GM11168 (cell line): ENCODE data around the gene CNGA1.

Experiments used
- in situ Hi-C: fragments of 300-500 bp; cut with MboI; formaldehyde crosslinking; loops from one replicate; pipeline ENCODE4 v1.12.0; 2022; ENCODE audit warnings: low sequenced_read_pairs; ENCODE audit not compliant: unreplicated experiment

CNGA1 gene

GRCh38 chr4:48016141-48017107 is at the start of gene CNGA1, which contains the start of gene NIPAL1:
TSS of gene CNGA1 (minus strand) at chr4:48016681. CDS start at chr4:47952689, 63,992 bp downstream.
TSS of gene NIPAL1 (plus strand) at chr4:48016772. CDS start at chr4:48016840, 68 bp downstream.
- in situ Hi-C loops = no loop called here

DNA sequence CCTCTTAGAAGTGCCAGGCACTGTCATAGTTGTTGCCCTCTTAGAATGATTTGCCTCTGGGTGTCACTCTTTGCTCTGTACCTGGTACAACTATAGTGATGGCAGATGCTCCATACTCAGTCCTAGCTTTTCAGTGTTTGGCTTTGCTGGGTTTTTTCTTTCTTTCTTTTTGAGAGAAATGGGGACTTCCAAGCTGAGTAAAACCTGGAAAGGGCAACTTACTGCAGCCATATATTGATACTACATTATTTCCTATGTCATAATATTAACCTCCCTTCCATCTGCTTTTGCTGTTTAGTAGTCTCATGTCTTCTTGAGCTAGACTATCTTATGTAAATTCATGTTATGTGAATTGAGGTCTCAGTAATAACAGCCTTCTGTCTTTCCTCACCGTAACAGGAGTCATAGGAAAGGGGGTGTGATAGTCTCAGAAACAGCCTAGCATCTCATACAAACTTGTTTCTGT is 49.1 kb upstream of the CNGA1 start:
- in situ Hi-C loops = no loop called here

GRCh38 chr4:48064349-48064748 is 47.9 kb upstream of the CNGA1 start:
- in situ Hi-C loops = no loop called here

DNA sequence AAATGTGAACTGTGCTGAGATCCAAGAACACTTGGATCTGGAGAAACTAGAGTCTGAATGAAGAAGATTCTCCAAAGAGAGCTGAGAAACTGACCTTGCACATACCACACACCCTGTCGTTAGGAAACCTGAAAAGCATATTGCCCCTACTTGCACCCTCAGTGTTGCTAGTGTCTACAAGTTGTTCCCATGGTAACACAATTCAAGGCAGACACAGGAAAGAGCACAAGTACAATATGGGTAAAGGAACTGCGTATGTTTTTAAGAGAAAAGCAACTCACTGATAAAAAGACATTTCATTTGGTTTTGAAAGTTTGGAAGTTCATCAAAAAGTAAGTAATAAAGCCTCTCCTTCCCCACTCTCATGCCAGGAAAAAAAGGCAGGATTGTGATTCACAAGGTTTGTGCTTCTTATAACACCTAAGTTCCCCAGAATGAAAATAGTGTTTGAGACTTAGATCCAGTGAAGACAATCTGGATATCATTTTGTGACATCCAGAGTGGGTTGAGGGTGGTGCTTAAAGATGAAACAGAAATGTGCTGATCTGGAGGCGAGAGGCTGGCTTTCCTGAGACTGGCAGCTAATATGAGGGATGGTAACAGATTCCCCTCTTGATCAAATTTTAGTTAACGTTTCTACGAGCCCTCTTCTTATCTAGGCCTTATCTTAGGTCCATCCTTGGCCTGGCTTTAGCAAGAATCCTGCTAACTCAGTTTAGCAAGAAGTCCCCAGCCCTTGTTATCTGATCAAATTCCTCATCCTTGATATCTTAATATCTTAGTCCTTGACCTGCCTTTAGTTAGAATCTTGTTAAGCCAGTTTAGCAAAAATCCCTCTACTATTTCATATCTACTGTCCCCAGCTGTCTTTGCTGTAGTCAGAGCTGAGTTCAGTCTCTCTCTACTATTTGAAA is 42.4 kb upstream of the CNGA1 start:
- in situ Hi-C loops = no loop called here

DNA sequence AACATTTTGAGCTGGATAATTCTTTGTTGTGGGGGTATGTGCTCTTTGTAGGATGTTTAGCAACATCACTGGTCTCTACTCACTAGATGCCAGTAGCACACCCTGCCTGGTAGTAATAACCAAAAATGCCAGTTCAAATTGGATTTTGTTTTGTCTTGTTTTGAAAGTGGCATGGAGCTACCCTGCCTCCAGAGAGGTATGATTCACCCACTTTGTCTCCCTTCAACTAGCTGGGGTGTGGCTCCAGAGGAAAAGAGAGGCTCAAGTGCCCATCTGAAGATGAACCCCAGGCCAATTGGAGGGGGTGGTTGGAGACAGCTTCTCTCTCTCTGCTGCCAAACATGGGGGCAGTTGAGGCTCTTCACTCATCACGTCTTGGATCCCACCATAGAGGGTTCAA is 34.6 kb upstream of the CNGA1 start:
- in situ Hi-C loops = no loop called here

- in situ Hi-C loops = no loop called here
These were observed 33.0 kb upstream of the CNGA1 start for GRCh38 chr4:48049483-48049882.

GRCh38 chr4:48047896-48048295 is 31.4 kb upstream of the CNGA1 start:
- in situ Hi-C loops = no loop called here

DNA sequence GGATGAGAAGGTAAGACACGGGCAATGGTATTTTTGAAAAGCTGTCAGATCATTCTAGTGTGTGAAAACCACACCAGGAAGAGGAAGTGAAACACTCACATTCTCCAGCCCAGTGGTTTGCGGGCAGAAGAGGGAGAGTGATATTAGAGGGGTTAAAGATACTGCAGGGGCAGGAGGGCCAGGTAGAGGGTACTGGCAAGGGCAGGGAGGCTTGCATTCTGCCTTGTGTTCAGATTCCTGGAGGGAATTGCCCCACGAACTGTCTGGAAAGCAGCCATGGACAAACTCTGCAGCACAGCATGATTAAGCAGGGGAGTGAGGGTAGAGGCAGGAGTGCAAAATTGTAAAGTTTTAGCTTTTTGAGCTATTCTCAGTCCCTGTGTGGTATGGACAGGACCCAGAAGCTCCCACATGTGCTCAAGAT is 31.0 kb upstream of the CNGA1 start:
- in situ Hi-C loops = no loop called here

DNA sequence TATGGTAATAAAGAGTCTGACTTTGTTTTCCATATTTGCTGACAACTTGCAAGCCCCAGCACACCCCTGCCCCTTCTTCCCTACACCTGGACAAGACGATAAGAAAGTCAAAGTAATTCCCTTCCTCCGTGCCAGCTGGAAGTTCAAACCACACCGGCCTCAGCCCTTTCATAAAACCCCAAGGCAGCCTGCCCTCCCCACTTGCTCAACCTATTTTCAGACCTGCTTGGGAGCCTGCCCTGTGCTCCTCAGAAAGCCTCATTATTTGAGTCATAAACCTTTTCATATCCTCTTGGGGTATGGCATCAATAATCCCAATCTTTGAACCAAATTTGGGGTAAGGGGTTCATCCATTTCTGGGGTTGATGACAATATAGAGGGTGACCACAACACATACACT is 29.6 kb upstream of the CNGA1 start:
- in situ Hi-C loops = no loop called here

- in situ Hi-C loops = no loop called here
These were observed 27.8 kb upstream of the CNGA1 start for GRCh38 chr4:48044298-48044697.

- in situ Hi-C loops = no loop called here
These were observed 27.0 kb upstream of the CNGA1 start for GRCh38 chr4:48043504-48043903.

- in situ Hi-C loops = no loop called here
These were observed 26.5 kb upstream of the CNGA1 start for GRCh38 chr4:48042979-48043461.

DNA sequence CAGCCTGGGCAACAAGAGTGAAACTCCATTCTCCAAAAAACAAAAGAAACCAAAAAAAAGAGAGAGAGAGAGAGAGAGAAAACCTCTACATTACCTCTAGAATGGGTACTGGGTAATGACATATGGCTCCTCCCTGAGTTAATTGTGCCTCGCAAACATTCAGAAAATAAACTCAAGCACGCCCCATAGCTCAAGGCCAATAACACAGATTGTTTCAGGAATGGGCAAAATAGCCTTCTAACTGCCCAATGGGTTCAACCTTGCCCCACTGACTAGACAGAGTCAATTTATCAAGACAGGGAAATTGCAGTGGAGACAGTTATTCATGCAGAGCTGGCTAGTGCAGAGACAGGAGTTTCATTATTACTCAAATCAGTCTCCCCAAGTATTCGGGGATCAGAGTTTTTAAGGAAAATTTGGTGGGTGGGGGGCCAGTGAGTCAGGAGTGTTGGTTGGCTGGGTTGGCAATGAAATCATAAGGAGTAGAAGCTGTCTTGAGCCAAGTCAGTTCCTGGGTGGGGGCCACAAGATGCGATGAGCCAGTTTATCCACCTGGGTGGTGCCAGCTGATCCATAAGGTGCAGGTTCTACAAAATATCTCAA is 25.2 kb upstream of the CNGA1 start:
- in situ Hi-C loops = no loop called here

GRCh38 chr4:48039561-48039960 is 23.1 kb upstream of the CNGA1 start:
- in situ Hi-C loops = no loop called here

DNA sequence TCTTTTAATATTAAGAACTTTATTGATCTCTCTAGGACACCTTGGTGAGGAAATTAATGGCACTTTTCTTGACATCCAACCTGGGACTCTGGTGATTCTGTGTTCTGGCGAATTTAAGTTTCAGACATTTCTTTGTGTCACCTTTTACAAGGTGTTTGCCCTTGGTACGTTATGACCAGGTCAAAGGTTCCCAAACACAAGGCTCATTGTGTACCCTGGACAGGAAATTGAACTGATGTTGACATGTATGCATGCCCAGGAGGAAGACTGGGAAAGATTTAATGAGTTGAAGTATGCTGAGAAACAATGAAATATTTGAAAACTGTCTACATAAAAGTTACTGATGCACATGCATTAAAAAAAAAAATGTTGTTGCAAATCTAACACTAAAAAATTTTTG is 22.2 kb upstream of the CNGA1 start:
- in situ Hi-C loops = no loop called here

- in situ Hi-C loops = no loop called here
These were observed 20.6 kb upstream of the CNGA1 start for GRCh38 chr4:48037117-48037462.

- in situ Hi-C loops = no loop called here
These were observed 19.5 kb upstream of the CNGA1 start for GRCh38 chr4:48035952-48036351.

GRCh38 chr4:48033825-48034413 is 17.4 kb upstream of the CNGA1 start:
- in situ Hi-C loops = no loop called here

GRCh38 chr4:48033412-48033811 is 16.9 kb upstream of the CNGA1 start:
- in situ Hi-C loops = no loop called here

GRCh38 chr4:48032721-48033120 is 16.2 kb upstream of the CNGA1 start:
- in situ Hi-C loops = no loop called here
